ENCODE measurements around the gene C22orf42.

DNA sequence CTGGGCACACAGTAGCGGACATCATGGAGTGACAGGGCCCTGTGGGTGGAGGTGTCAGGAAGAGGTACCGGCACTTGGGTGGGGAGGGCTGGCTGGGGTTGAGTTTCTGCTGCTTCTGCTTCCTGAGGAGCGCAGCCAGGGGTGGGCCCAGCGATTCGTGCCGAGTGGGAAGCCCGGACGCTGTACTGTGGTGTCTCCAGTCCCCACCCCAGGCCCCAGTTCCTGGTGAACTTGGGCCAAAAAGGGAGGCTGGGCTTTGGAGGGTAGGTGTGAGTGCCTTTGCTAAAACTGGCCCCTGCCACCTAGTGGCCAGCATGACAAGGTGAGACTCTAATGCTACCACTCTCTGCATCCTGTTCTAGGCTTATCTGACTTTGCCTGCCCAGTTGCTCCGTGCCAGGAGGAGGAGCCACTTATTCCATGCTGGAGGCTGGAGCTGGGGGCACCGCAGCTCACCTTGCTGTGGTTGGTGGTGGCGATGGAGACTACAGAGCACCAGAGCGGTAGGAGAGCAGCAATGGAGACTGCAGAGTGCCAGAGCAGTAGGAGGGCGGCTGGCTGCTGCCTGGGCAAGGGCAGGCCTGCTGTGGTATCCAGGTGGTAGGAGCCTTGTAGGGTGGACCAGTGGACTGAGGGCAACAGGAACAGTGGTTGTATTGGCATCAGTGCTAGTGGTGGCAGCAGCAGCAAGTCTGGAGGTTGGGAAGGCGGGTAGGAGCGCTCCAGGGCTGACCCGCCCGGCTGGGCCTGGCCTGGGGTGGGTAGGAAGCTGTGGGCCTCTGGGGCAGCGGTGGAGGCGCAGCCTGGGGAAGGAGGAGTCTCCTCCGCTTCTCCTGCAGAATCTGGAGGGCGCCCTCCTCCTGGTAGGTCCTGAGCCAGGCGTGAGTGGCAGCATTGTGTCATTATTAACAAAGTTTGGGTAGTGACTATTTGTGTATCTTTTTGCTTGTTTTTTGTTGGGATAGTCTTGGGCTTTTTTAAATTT is 48.0 kb upstream of the C22orf42 start:
- TF ChIP-seq, protein P1, sequence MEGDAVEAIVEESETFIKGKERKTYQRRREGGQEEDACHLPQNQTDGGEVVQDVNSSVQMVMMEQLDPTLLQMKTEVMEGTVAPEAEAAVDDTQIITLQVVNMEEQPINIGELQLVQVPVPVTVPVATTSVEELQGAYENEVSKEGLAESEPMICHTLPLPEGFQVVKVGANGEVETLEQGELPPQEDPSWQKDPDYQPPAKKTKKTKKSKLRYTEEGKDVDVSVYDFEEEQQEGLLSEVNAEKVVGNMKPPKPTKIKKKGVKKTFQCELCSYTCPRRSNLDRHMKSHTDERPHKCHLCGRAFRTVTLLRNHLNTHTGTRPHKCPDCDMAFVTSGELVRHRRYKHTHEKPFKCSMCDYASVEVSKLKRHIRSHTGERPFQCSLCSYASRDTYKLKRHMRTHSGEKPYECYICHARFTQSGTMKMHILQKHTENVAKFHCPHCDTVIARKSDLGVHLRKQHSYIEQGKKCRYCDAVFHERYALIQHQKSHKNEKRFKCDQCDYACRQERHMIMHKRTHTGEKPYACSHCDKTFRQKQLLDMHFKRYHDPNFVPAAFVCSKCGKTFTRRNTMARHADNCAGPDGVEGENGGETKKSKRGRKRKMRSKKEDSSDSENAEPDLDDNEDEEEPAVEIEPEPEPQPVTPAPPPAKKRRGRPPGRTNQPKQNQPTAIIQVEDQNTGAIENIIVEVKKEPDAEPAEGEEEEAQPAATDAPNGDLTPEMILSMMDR (IDR thresholded peaks at IDR 0.05): peak; percentile 86
- no peak for TF ChIP-seq ZFX (IDR thresholded peaks at IDR 0.05; ENCODE audit: borderline replicate concordance)
